ENCODE measurements around the gene CHRND.
A peak's percentile ranks its signal among the peaks of the same experiment; 100 is the strongest.

CHRND gene

GRCh38 chr2:232492963-232493700, 32.8 kb upstream of the CHRND start:
- Histone ChIP-seq H3K4me3 (no peak overlapping the region), H3K27me3 (ENCODE audit: low read depth) (peaks cover 12% of the 10 kb centered on the region), H3K4me1 (no peaks in the 10 kb centered on the region), H3K36me3 (replicated peaks) (no peaks in the 10 kb centered on the region), H3K9me3 (no peaks in the 10 kb centered on the region)
- DNase-seq (ENCODE audit: low spot score in 2 of 2): no peak
- in situ Hi-C loops (cut with MboI; ENCODE audit: low sequenced_read_pairs): no loop called here

- Histone ChIP-seq H3K4me3 (no peak overlapping the region), H3K9me3 (no peaks in the 10 kb centered on the region), H3K4me1 (no peaks in the 10 kb centered on the region), H3K27me3 (ENCODE audit: low read depth) (peaks cover 4% of the 10 kb centered on the region), H3K36me3 (replicated peaks) (no peaks in the 10 kb centered on the region)
- in situ Hi-C loops (cut with MboI; ENCODE audit: low sequenced_read_pairs): no loop called here
- DNase-seq (ENCODE audit: low spot score in 2 of 2): no peak
Observed at GRCh38 chr2:232493701-232494474, 32.1 kb upstream of the CHRND start.

- H3K4me3 ChIP-seq: no peak overlapping the region
- DNase-seq (ENCODE audit: low spot score in 2 of 2): no peak
- H3K9me3 ChIP-seq: no peaks in the 10 kb centered on the region
- in situ Hi-C loops (cut with MboI; ENCODE audit: low sequenced_read_pairs): no loop called here
- H3K36me3 ChIP-seq (replicated peaks): no peaks in the 10 kb centered on the region
- H3K27me3 ChIP-seq (ENCODE audit: low read depth): no peaks in the 10 kb centered on the region
- no peaks in the 10 kb centered on the region for H3K4me1 ChIP-seq
Observed at GRCh38 chr2:232494542-232494941, 31.4 kb upstream of the CHRND start.

- H3K27me3 ChIP-seq (ENCODE audit: low read depth): no peaks in the 10 kb centered on the region
- in situ Hi-C loops (cut with MboI; ENCODE audit: low sequenced_read_pairs): no loop called here
- no peak overlapping the region for H3K4me3 ChIP-seq
Observed at GRCh38 chr2:232495292-232495691, 30.7 kb upstream of the CHRND start.

GRCh38 chr2:232496501-232497270, 29.3 kb upstream of the CHRND start:
- Histone ChIP-seq H3K27me3 (ENCODE audit: low read depth) (no peaks in the 10 kb centered on the region), H3K4me3 (no peak overlapping the region), H3K4me1 (peaks cover 6% of the 10 kb centered on the region; the same call in 1 of the 2 replicates), H3K9me3 (no peaks in the 10 kb centered on the region), H3K36me3 (replicated peaks) (no peaks in the 10 kb centered on the region)
- DNase-seq (ENCODE audit: low spot score in 2 of 2): no peak
- in situ Hi-C loops (cut with MboI; ENCODE audit: low sequenced_read_pairs): no loop called here

More at GRCh38 chr2:232495292-232495691, 30.7 kb upstream of the CHRND start:
- no peaks in the 10 kb centered on the region for H3K36me3 ChIP-seq (replicated peaks)
- H3K4me1 ChIP-seq: no peaks in the 10 kb centered on the region
- H3K9me3 ChIP-seq: no peaks in the 10 kb centered on the region
- DNase-seq (ENCODE audit: low spot score in 2 of 2): no peak

- peaks cover 9% of the 10 kb centered on the region for H3K4me1 ChIP-seq
- in situ Hi-C loops (cut with MboI; ENCODE audit: low sequenced_read_pairs): no loop called here
- H3K4me3 ChIP-seq: no peak overlapping the region
- no peak for DNase-seq (ENCODE audit: low spot score in 2 of 2)
- no peaks in the 10 kb centered on the region for H3K27me3 ChIP-seq (ENCODE audit: low read depth)
- no peaks in the 10 kb centered on the region for H3K9me3 ChIP-seq
- no peaks in the 10 kb centered on the region for H3K36me3 ChIP-seq (replicated peaks)
Observed at GRCh38 chr2:232497348-232497747, 28.6 kb upstream of the CHRND start.

- in situ Hi-C loops (cut with MboI; ENCODE audit: low sequenced_read_pairs): no loop called here
- no peaks in the 10 kb centered on the region for H3K27me3 ChIP-seq (ENCODE audit: low read depth)
- no peak overlapping the region for H3K4me3 ChIP-seq
- peaks cover 14% of the 10 kb centered on the region for H3K4me1 ChIP-seq
- no peaks in the 10 kb centered on the region for H3K9me3 ChIP-seq
- no peaks in the 10 kb centered on the region for H3K36me3 ChIP-seq (replicated peaks)
- no peak for DNase-seq (ENCODE audit: low spot score in 2 of 2)
Observed at GRCh38 chr2:232498452-232498851, 27.5 kb upstream of the CHRND start.

- H3K9me3 ChIP-seq: no peaks in the 10 kb centered on the region
- H3K4me1 ChIP-seq: peaks cover 14% of the 10 kb centered on the region
- H3K4me3 ChIP-seq: no peak overlapping the region
- peak; percentile 68 to 80 for DNase-seq (ENCODE audit: low spot score in 2 of 2)
- H3K36me3 ChIP-seq (replicated peaks): no peaks in the 10 kb centered on the region
- in situ Hi-C loops (cut with MboI; ENCODE audit: low sequenced_read_pairs): no loop called here
- H3K27me3 ChIP-seq (ENCODE audit: low read depth): peaks cover 4% of the 10 kb centered on the region; the same call in 1 of the 2 replicates
Observed at GRCh38 chr2:232501331-232501771, 24.6 kb upstream of the CHRND start.

- in situ Hi-C loops (cut with MboI; ENCODE audit: low sequenced_read_pairs): no loop called here
- no peak overlapping the region for H3K4me3 ChIP-seq
Observed at GRCh38 chr2:232501794-232502390, 24.1 kb upstream of the CHRND start.

GRCh38 chr2:232502511-232502910, 23.4 kb upstream of the CHRND start:
- H3K27me3 ChIP-seq (ENCODE audit: low read depth): peaks cover 4% of the 10 kb centered on the region; the same call in 1 of the 2 replicates
- no peak for DNase-seq (ENCODE audit: low spot score in 2 of 2)
- no peak overlapping the region for H3K4me3 ChIP-seq
- no peaks in the 10 kb centered on the region for H3K9me3 ChIP-seq
- no peaks in the 10 kb centered on the region for H3K36me3 ChIP-seq (replicated peaks)
- in situ Hi-C loops (cut with MboI; ENCODE audit: low sequenced_read_pairs): no loop called here
- peaks cover 14% of the 10 kb centered on the region for H3K4me1 ChIP-seq

More at GRCh38 chr2:232501794-232502390, 24.1 kb upstream of the CHRND start:
- Histone ChIP-seq H3K4me1 (peaks cover 14% of the 10 kb centered on the region), H3K27me3 (ENCODE audit: low read depth) (peaks cover 4% of the 10 kb centered on the region; the same call in 1 of the 2 replicates), H3K9me3 (no peaks in the 10 kb centered on the region), H3K36me3 (replicated peaks) (no peaks in the 10 kb centered on the region)
- no peak for DNase-seq (ENCODE audit: low spot score in 2 of 2)

GRCh38 chr2:232502911-232503808, 22.8 kb upstream of the CHRND start:
- Histone ChIP-seq H3K36me3 (replicated peaks) (no peaks in the 10 kb centered on the region), H3K9me3 (no peaks in the 10 kb centered on the region), H3K4me1 (peaks cover 14% of the 10 kb centered on the region), H3K4me3 (no peak overlapping the region), H3K27me3 (ENCODE audit: low read depth) (peaks cover 4% of the 10 kb centered on the region; the same call in 1 of the 2 replicates)
- in situ Hi-C loops (cut with MboI; ENCODE audit: low sequenced_read_pairs): no loop called here
- no peak for DNase-seq (ENCODE audit: low spot score in 2 of 2)

GRCh38 chr2:232503809-232504323, 22.1 kb upstream of the CHRND start:
- in situ Hi-C loops (cut with MboI; ENCODE audit: low sequenced_read_pairs): no loop called here
- no peaks in the 10 kb centered on the region for H3K36me3 ChIP-seq (replicated peaks)
- H3K4me3 ChIP-seq: no peak overlapping the region
- no peak for DNase-seq (ENCODE audit: low spot score in 2 of 2)
- H3K9me3 ChIP-seq: no peaks in the 10 kb centered on the region
- peaks cover 4% of the 10 kb centered on the region; the same call in 1 of the 2 replicates for H3K27me3 ChIP-seq (ENCODE audit: low read depth)
- peaks cover 14% of the 10 kb centered on the region for H3K4me1 ChIP-seq
